GM20000 (cell line): ENCODE data around the gene ALDOB.

Source experiments
- DNase-seq: peaks from one replicate; pipeline ENCODE4 v3.0.0; 2012; ENCODE audit warnings: low spot score
- TF ChIP-seq, protein P1 (sequence below): IDR thresholded peaks from 2 replicates; pipeline ENCODE4 v1.5.1; 2012; ENCODE audit warnings: mild to moderate bottlenecking, control low read depth; ENCODE audit errors: extremely low read depth, missing control alignments

ALDOB gene

DNA sequence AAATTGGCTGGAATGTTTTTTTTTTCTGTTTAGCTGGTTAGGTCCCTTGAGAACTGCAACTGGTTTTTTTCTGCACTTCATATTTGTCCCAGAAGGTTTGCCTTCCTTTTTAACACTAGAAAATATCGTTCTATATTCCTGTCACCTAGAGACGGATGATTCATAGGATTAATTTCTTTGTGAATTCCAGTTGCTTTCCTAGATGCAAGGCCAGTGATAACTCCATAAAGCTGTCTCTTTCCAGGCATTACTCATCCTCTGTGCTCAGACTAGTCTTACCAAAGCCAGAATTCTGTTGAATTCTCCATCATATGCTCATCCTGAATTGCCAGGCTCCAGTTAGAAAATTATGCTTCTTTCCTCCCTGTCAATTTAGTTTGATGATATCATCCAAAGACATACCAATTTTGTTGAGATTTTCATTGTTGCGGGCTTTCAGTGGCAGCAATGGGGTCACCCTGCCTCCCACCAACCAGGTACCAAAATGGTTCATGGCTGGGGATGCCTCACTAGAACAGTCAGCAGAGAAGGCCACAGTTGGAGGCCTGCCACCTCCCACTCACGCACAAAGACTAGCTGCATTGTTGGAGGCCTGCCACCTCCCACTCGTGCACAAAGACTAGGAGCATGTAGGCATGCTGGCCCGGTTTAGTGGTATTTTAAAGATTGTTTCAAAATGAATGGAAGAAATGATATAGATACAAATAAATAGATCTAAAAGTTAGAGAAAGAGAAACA is 59.3 kb downstream of the ALDOB start:
- TF ChIP-seq, protein P1, sequence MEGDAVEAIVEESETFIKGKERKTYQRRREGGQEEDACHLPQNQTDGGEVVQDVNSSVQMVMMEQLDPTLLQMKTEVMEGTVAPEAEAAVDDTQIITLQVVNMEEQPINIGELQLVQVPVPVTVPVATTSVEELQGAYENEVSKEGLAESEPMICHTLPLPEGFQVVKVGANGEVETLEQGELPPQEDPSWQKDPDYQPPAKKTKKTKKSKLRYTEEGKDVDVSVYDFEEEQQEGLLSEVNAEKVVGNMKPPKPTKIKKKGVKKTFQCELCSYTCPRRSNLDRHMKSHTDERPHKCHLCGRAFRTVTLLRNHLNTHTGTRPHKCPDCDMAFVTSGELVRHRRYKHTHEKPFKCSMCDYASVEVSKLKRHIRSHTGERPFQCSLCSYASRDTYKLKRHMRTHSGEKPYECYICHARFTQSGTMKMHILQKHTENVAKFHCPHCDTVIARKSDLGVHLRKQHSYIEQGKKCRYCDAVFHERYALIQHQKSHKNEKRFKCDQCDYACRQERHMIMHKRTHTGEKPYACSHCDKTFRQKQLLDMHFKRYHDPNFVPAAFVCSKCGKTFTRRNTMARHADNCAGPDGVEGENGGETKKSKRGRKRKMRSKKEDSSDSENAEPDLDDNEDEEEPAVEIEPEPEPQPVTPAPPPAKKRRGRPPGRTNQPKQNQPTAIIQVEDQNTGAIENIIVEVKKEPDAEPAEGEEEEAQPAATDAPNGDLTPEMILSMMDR: no peak
- DNase-seq: no peak

DNA sequence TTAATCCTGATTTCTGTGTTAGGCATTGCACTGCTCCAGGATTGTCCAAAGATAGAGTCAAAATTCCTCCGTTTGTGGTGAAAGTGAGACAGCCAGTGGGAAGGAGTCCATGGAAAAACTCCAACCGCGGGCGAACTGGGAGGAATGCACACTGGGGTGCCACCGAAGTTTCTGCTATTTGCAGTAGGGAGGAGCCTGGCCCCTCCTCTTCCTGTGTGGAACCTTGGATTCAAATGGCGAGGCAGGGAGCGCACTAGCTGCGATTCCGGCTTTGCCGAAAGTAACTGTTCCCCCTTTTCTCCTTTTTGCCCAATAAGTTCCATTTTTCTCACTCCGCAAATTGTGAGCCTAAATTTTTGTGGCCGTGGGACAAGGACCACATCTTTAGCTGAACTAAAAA is 60.0 kb downstream of the ALDOB start:
- TF ChIP-seq, protein P1: no peak
- DNase-seq: no peak

DNA sequence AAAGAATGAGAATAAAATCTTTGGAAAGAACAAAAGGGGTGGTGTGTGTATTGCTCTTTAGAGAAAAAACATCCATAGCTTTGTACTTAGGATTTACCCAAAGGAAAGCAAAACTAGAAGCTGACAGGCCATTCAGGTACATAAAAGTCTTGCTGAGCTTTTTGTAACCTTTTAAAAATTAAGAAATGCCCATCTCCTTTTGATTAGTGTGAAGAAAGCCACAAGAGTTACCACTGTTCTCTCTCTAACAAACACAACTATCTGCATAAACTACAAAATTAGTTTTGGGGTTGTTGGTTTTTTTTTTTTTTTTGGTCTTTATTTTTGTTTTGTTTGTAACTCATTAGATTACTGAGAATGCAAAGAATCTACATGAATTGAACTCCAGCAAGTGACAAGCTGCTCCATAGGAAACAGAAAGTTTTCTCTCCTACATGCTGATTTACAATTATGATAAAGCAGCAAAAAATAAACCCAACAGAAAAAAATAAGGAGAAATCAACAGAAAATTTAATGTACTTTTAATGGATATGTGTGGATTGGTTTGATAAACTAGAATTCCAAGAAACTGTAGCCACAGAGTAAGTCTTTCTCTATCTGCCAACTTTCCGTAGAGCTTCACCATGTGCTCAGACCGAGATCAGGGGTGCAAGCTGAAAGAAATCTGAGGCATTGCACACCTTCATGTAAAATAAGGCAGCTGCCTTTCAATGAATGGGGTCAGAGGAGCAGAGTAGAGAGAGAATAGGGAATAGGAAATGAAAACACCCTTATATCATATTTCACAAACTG is 63.1 kb downstream of the ALDOB start:
- TF ChIP-seq, protein P1: no peak
- DNase-seq: no peak

DNA sequence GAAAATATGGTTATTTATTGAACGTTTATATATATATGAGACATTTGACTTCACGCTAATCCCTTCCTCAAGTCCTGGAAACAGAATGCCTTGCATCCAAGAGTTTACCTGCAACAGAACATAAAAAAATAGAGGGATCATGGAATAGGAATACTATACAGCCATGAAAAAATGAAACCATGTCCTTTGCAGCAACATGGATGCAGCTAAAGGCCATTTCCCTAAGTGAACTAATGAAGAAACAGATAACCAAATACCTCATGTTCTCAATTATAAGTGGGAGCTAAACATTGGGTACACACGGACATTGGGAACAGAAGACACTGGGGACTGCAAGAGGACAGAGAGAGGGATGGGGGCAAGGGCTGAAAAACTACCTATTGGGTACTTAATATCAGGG is 63.8 kb downstream of the ALDOB start:
- no peak for DNase-seq
- TF ChIP-seq, protein P1: no peak
